ENCODE results near the gene UST. TPM values are rescaled to one million over a fixed set of nuclear protein-coding genes. Genes with fewer than 3 reads are reported as not detected.
A peak's percentile ranks its signal among the peaks of the same experiment; 100 is the strongest.

The UST gene
- total RNA-seq, 1 donor from 2014 or later: 23.2 TPM

DNA sequence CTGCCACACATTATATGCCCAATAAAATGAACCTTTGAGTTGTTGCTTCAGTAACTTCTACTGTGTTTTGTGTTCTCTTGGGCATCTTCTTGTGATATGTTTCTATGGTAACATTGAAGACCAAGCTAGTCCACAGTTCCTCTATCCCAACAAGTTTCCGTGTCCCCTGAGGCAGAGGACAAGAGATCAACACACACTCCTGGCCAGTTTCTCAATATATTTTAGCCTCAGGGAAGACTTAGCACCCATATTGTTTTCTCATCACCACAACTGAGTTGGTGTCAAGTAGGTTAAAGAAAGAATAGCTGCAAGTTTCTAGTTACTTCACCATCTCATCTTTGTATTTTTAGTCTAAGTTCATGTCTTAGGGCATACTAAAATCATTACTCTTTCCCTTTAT, 277.5 kb downstream of the UST start:
- H3K36me3 Mint-ChIP-seq (ENCODE audit: low read depth, unreplicated experiment): peaks cover 30% of the 10 kb centered on the region
- H3K9me3 Mint-ChIP-seq (ENCODE audit: unreplicated experiment): no peaks in the 10 kb centered on the region
- no peaks in the 10 kb centered on the region for H3K27me3 Mint-ChIP-seq (ENCODE audit: unreplicated experiment)
- no peak overlapping the region for H3K27ac Mint-ChIP-seq (ENCODE audit: unreplicated experiment)
- DNase-seq (ENCODE audit: low spot score): no peak
- TF ChIP-seq, protein P1, sequence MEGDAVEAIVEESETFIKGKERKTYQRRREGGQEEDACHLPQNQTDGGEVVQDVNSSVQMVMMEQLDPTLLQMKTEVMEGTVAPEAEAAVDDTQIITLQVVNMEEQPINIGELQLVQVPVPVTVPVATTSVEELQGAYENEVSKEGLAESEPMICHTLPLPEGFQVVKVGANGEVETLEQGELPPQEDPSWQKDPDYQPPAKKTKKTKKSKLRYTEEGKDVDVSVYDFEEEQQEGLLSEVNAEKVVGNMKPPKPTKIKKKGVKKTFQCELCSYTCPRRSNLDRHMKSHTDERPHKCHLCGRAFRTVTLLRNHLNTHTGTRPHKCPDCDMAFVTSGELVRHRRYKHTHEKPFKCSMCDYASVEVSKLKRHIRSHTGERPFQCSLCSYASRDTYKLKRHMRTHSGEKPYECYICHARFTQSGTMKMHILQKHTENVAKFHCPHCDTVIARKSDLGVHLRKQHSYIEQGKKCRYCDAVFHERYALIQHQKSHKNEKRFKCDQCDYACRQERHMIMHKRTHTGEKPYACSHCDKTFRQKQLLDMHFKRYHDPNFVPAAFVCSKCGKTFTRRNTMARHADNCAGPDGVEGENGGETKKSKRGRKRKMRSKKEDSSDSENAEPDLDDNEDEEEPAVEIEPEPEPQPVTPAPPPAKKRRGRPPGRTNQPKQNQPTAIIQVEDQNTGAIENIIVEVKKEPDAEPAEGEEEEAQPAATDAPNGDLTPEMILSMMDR (IDR thresholded peaks at IDR 0.05; ENCODE audit: unreplicated experiment): no peak
- H3K4me1 Mint-ChIP-seq (ENCODE audit: unreplicated experiment): no peaks in the 10 kb centered on the region
- H3K4me3 Mint-ChIP-seq (ENCODE audit: unreplicated experiment): no peak overlapping the region

DNA sequence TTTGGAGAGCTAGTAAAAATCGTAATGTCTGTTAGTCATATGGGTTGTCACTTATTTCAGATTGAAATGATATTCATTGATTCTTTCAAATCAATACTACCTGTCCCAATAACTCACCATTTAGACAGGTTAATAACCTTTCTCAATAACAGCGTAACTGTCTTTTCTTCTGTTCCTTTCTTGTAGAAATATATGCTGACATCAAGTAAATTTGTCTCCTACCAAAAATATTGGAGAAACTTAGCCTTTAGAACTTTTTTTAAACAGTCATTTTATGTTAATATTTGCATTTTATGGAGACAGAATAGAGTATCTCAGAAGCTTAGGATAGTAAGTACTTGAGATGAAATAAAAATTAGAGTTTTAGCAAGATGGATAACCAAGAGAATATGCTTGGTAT, 278.2 kb downstream of the UST start:
- Mint-ChIP-seq H3K36me3 (ENCODE audit: low read depth, unreplicated experiment) (peaks cover 26% of the 10 kb centered on the region), H3K4me1 (ENCODE audit: unreplicated experiment) (no peaks in the 10 kb centered on the region), H3K27me3 (ENCODE audit: unreplicated experiment) (no peaks in the 10 kb centered on the region), H3K27ac (ENCODE audit: unreplicated experiment) (no peak overlapping the region), H3K9me3 (ENCODE audit: unreplicated experiment) (no peaks in the 10 kb centered on the region), H3K4me3 (ENCODE audit: unreplicated experiment) (no peak overlapping the region)
- TF ChIP-seq, protein P1 (IDR thresholded peaks at IDR 0.05; ENCODE audit: unreplicated experiment): no peak
- no peak for DNase-seq (ENCODE audit: low spot score)

DNA sequence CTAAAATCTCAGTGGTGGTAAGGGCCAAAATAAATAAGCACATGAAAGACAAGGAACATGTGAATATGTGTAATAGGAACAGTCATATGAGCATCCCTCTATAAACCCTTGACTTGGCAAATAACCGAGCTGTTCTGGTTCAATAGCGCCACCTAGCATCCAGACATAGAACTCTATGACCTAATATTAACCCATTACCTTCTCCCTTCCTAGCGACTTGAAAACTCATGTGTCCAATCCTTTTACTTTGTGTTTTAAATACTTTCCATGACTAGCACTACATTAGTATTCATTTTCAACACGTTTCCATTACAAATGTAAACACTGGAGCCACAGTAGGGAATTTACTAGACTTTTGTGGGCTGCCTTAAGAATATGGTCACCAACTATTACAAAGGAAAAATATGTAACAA, 279.7 kb downstream of the UST start:
- no peaks in the 10 kb centered on the region for H3K4me1 Mint-ChIP-seq (ENCODE audit: unreplicated experiment)
- TF ChIP-seq, protein P1 (IDR thresholded peaks at IDR 0.05; ENCODE audit: unreplicated experiment): peak; percentile 89
- no peak overlapping the region for H3K4me3 Mint-ChIP-seq (ENCODE audit: unreplicated experiment)
- H3K36me3 Mint-ChIP-seq (ENCODE audit: low read depth, unreplicated experiment): peaks cover 18% of the 10 kb centered on the region
- peak; percentile 54 for DNase-seq (ENCODE audit: low spot score)
- no peaks in the 10 kb centered on the region for H3K27me3 Mint-ChIP-seq (ENCODE audit: unreplicated experiment)
- H3K9me3 Mint-ChIP-seq (ENCODE audit: unreplicated experiment): no peaks in the 10 kb centered on the region
- no peak overlapping the region for H3K27ac Mint-ChIP-seq (ENCODE audit: unreplicated experiment)

DNA sequence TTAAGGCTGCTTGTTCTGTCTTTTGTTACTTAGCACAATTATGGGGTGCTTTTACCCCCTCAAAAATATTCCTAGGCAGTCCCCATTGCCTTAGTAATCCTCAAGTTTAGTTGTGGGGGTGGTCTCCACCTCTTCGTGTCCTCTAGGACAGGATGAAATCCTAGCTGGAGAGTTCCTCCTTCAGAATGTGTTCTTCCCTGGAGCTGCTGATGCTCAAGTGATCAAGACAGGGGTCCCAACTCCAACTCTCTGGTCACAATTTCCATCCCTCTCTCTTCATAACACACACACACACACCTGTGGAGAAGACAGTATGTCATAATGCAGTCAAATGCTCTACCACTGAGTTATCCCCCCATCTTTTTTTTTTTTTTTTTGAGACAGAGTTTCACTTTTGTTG, 280.7 kb downstream of the UST start:
- Mint-ChIP-seq H3K9me3 (ENCODE audit: unreplicated experiment) (no peaks in the 10 kb centered on the region), H3K36me3 (ENCODE audit: low read depth, unreplicated experiment) (peaks cover 11% of the 10 kb centered on the region), H3K27me3 (ENCODE audit: unreplicated experiment) (no peaks in the 10 kb centered on the region), H3K4me1 (ENCODE audit: unreplicated experiment) (no peaks in the 10 kb centered on the region), H3K27ac (ENCODE audit: unreplicated experiment) (no peak overlapping the region), H3K4me3 (ENCODE audit: unreplicated experiment) (no peak overlapping the region)
- TF ChIP-seq, protein P1 (IDR thresholded peaks at IDR 0.05; ENCODE audit: unreplicated experiment): no peak
- no peak for DNase-seq (ENCODE audit: low spot score)

DNA sequence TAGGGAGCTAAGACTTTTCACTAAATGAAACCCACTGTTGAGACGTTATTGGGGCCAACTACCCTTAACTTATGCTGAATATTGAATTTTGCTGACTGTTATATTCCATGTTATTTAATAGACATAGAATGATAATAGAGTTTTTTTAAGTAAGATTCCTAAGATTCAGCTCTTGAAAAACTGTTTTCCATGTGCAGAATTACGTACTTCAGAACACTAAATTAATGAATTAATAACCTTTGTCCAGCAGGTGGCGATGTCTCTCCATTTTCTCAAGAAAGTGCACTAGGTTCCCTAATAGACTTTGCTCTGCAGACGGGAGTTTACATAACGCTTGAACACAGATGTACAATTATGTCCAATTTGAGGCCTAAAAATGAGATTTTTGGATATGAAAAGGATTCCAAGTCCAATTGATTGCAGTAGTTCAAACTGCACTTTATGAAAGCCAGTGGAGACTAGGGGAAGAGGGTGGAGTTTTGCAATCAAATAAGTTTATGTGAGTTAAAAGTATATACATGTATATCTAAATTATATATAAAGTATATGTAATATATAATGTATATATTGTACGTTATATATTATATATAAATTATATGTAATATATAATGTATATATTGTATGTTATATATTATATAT, 282.1 kb downstream of the UST start:
- Mint-ChIP-seq H3K4me3 (ENCODE audit: unreplicated experiment) (no peak overlapping the region), H3K27me3 (ENCODE audit: unreplicated experiment) (no peaks in the 10 kb centered on the region), H3K9me3 (ENCODE audit: unreplicated experiment) (no peaks in the 10 kb centered on the region), H3K36me3 (ENCODE audit: low read depth, unreplicated experiment) (peaks cover 4% of the 10 kb centered on the region), H3K4me1 (ENCODE audit: unreplicated experiment) (no peaks in the 10 kb centered on the region), H3K27ac (ENCODE audit: unreplicated experiment) (no peak overlapping the region)
- TF ChIP-seq, protein P1 (IDR thresholded peaks at IDR 0.05; ENCODE audit: unreplicated experiment): peak; percentile 98
- DNase-seq (ENCODE audit: low spot score): peak; percentile 61
